ENCODE data around the gene NEIL3.

NEIL3 gene, protein sequence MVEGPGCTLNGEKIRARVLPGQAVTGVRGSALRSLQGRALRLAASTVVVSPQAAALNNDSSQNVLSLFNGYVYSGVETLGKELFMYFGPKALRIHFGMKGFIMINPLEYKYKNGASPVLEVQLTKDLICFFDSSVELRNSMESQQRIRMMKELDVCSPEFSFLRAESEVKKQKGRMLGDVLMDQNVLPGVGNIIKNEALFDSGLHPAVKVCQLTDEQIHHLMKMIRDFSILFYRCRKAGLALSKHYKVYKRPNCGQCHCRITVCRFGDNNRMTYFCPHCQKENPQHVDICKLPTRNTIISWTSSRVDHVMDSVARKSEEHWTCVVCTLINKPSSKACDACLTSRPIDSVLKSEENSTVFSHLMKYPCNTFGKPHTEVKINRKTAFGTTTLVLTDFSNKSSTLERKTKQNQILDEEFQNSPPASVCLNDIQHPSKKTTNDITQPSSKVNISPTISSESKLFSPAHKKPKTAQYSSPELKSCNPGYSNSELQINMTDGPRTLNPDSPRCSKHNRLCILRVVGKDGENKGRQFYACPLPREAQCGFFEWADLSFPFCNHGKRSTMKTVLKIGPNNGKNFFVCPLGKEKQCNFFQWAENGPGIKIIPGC

DNA sequence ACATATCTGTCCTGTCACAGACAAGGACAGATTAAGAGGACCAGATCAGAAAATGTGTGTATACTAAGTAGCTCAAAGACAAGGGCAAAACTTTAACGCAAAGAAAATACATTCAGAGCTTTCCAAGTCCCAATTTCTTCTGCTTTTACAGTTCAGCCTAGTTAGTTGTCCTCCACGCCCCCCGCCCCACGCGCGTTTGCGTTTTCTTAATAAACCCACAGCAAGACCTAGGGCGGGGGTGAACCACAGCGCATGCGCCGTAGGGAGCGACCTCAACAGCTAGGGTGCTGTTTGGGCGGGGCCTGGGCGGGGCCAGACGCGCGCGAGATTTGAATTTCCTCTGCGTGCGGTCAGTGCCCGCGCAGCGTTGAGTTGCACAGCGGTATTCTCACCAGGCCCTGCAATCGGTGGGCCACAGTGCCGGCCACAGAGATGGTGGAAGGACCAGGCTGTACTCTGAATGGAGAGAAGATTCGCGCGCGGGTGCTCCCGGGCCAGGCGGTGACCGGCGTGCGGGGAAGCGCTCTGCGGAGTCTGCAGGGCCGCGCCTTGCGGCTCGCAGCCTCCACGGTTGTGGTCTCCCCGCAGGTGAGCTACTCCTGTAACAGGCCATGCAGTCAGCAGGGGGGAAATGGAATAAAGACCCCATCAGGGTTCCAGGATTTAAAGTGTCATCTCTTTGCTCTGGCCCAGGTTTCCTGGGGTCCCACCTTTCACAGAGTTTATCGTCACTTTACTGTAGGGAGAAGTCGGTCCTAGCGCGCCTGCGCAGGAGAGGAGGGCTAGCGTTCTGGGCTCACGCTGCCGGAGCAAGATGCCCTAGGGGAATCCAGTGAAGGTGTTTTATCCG is at the start of gene NEIL3:
NEIL3 (plus strand) TSS at position 353 of the 850 bp plus-strand sequence; CDS start at position 433, 80 bp downstream.
- ATAC-seq (peak; percentile 92), DNase-seq (peak; percentile 97)

DNA sequence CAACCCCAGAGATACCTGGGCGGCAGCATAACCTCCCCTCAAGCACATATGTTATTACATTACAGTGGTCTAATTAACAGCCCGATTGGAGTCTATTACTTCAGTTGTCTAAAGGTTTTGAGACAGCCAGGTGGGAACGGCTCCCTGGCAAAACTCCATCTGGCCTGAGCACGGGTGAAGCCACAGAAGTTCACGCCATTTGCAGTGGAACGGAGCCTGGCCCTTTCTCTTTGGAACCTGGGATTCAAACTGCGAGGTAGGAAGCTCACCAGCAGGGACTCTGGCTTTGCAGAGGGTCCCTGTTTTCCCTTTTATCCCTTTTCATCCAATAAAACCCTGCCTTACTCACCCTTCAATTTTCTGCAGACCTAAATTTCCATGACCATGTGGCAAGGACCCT is 45.9 kb upstream of the NEIL3 start:
- ATAC-seq, result no peak
- no peak for DNase-seq

DNA sequence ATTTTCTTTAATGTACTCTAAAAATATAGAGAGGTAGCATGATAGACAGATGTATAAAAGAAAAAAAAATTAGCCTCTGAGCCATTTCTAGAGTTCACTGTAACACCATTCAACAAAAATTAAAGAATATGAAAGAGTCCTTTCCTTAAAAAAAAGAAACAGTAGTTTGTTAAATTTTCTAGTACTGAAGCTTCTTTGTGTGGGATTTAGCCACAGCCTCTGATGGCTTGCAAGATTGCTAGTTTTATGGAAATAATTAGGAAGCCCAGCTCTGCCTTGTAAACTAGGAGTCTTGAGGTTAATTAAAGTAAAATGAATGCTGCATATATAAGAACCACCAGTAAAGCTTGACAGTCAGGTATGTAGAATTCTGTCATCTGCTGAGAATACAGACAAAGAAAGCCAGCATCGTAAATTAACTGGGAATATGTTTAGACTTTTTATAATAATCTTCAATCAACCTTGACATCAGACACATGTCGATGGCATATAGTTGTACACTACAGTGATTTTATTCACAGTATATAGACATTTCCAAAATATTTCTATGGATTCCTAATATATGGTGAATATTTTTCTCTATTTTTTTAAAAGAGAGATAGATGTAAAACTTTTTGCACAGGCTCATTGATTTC is 44.8 kb upstream of the NEIL3 start:
- DNase-seq (no peak), ATAC-seq (no peak)

DNA sequence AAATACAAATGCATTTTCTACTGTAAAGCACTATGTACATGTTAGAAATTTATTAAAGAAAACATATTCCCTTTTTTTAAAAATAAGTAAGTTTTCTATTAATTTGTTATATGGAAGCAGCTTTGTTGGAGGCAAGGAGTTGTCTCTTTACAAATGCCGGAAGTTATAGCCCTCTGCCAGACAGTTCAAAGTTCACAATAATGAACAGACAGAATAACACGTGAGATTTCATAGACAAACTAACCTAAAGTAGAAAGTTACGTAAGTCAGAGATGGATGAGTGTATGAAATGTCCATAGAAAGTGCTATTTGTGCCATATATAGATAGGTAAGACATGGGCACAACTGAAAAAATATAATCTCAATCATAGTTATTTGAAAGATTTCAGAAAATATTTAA is 43.9 kb upstream of the NEIL3 start:
- DNase-seq (no peak), ATAC-seq (no peak)

DNA sequence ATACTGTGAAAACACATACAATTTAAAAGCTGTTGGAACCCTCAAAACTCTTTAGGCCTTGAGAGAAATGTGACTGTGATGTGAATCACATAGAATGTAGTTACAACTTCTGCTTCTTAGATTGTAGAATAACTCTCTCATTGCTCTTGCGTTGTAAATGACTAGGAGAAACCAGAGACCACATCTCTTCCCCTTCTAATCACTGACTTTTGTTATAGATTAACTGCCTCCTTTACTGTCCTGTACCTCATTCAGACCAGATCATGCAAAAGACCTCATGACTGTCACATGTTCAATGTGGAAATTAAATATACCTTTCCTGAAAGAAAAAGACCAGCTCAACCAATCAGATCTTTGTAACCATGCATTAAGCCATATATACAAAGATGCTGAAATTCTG is 43.2 kb upstream of the NEIL3 start:
- ATAC-seq (no peak), DNase-seq (no peak)

DNA sequence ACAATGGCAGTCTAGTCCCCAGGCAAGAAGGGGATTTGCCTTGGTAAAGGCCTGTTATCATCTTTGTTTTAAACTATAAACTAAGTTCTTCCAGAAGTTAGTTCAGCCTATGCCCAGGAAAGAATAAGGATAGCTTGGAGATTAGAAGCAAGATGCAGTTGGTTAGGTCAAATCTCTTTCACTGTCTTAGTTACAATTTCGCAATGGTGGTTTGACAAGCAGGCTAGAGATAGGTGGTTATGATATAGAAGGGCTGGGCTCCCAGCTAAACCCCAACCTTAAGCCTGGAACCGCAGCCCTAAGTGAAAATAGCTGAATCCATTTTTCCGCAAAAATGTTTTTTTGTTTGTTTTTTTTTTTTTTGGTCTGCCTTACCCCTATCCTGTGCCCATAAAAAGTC is 41.8 kb upstream of the NEIL3 start:
- DNase-seq, result no peak
- ATAC-seq, result no peak

DNA sequence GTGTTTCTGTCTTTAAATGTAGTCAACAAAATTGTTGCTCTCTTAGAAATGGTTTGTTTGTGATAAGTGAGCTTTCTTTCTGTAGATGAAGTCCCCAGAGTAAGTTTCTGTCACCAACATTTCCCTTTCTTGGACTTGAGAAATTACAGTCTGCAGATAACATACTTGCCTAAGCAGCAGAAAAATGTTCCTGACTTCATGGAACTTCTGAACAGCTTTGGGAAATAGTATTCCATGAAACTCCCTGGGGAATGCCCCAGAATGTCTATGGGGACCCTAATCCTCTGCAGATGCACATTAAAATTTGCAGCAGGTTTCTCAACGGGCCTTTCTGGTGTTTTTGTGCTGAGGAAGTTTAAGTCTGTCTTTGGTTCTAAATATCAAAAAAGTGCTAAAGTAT is 38.6 kb upstream of the NEIL3 start:
- ATAC-seq, result no peak
- no peak for DNase-seq

DNA sequence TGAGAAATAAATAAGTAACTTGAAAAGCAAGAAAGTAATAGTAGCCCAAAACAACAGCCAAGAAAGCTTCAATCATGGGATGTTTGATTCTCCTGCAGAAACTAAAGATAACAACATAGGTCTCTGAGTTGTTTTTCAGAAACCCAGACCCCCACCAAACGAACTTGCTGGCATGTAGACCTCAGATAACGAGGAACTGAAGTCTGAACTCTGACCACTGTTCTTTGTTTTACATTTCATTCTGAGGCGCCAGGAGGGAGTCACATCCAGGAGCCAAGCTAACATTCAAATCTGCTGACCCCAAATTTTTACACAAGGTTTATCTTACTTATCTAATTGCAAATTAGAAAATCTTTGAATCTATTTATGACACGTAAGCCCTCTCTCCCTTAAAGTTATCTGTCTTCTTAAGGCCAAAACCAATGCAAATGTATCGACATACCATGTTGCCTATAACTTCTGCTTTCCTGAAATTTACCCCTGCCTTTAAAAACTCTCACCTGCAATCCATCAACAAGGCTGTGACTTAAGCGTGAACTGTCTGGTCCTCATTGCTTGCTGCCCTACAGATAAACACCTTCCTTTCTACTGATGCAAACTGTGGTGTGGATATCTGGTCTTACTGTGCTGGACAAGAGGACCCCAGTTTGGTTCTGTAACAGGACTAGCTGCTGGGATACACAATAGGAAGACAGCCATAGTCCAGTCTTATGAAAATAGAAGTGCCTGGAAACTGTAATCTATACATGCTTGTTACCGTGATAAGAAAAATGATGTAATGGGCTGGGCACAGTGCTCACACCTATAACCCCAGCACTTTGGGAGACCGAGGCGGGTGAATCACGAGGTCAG is 37.5 kb upstream of the NEIL3 start:
- DNase-seq, result no peak
- no peak for ATAC-seq

DNA sequence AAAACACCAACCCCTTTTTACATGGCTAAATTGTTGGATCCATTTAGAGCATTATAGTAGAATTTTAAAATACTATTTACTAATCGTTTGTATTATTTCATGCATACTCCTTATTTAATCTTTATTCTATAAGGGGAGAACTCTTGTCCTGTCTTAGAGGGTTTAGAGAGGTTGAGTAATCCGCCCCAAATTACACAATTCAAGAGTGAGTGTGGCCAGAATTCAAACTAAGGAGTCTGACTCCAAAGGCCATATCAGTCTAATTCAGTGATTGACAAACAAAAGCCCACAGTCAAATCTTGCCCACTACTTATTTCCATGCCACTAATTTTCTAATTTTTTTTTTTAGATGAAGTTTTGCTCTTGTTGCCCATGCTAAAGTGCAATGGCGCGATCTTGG is 33.7 kb upstream of the NEIL3 start:
- DNase-seq, result no peak
- ATAC-seq, result no peak

DNA sequence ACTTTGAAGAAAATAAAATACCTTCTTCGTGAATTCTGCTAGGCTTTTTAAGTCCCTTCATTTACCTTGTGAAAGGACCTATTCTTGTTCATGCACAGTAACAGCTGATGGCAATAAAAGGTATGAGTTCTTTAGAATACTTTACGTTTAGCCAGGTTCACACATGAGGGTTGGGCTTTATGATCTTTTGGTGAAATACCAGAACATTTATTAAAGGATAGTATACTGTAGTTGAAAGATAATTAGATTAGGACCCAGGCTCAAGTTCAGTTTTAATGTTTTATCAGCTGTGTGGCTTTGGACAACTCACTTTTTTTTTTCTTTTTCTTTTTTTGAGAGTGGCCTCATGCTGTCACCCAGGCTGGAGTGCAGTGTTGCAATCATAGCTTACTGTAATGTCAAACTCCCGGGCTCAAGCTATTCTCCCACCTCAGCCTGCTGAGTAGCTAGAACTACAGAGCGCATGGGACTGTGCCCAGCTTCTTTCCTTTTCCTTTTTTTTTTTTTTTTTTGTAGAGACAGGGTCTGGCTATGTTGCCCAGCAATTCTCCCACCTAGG is 28.2 kb upstream of the NEIL3 start:
- no peak for ATAC-seq

DNA sequence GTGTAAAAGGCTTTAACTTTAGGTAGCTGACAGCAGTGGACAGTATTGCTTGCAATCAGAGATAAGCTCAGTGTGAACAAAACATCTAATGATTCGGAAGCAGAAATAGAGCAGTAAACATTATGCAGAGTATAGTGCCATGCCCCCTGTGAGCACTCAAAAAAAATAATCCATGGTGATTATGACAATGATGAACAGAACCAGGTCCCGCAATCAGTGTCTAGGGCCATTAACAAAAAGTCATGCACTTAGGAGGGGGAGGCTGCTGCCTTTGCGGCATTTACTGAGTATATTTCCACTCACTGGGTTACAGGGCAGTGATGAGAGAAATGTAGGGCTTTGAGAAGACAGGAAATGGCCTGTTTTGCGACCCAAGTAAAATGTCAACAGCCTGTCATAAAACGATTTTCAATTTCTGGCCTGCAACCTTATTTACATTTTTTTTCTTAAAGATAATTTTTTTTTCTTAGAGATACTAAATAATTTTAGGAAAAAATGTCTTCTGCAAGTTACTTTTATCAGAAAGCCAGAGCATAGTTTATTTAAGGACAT is 27.3 kb upstream of the NEIL3 start:
- DNase-seq (no peak), ATAC-seq (no peak)

More for the DNA sequence above, 28.2 kb upstream of the NEIL3 start:
- DNase-seq, result no peak

DNA sequence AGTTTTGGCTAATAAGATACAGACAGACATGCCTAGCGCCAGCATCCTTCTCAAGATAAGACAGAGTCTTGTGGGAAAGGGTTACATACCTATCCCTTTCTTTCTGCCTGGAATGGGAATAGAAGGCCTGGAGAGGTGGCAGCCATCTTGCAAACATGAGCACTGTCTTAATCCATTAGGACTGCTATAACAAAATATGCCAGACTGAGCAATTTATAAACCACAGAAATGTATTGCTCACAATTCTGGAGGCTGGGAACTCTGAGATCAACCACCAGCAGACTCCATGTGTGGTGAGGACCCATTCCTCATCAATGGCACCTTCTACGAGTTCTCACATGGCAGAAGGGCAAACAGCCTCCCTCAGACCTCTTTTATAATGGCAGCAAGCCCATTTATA is 26.5 kb upstream of the NEIL3 start:
- DNase-seq (no peak), ATAC-seq (no peak)

DNA sequence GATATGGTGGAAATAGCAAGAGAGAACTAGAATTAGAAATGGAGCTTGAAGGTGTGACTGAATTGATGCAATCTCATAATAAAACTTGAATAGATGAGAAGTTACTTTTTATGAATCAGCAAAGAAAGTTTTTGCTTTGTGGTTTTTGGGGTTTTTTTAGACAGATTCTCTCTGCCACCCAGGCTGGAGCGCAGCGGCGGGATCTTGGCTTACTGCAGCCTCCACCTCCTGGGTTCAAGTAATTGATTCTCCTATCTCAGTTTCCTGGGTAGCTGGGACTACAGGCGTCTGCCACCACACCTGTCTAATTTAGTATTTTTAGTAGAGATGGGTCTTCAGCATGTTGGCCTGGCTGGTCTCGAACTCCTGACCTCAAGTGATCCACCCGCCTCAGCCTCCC is 23.7 kb upstream of the NEIL3 start:
- ATAC-seq, result no peak
- DNase-seq, result no peak

DNA sequence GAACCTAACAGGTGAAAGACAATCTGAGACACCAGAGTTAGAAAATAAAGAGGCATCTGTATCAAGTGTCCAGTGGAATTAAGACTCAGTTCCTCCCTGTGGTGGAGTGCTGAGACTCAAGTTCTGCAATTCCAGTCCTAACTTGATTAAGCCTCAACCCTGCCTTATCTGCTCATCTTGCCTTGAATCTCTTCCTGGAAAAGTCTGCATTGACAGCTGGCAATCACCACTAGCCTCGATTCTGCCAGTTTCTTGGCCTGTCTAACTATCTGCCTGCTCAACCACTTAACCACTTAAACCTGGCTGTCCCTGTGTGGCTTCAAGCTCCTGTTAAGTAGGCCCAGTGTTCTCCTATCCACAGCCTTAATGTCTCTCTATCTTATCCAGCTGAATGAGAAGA is 22.4 kb upstream of the NEIL3 start:
- ATAC-seq (no peak), DNase-seq (no peak)

DNA sequence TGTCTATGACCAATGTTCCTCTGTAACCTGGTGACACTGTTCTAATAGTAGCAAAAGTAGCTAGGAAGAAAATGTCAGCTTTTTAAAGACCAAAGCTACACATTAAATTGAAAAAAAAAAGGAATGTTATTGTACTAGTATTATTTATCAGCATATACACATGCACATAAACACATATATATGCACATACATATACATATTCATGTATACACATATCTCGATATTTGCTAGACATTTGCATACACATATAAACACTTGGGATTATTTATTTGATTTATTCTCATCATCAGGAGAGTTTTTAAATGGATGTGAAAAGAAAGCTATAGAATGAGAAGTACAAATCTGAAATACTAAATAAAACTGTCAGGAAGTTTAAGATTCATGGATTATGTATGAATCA is 21.3 kb upstream of the NEIL3 start:
- DNase-seq (no peak), ATAC-seq (no peak)

DNA sequence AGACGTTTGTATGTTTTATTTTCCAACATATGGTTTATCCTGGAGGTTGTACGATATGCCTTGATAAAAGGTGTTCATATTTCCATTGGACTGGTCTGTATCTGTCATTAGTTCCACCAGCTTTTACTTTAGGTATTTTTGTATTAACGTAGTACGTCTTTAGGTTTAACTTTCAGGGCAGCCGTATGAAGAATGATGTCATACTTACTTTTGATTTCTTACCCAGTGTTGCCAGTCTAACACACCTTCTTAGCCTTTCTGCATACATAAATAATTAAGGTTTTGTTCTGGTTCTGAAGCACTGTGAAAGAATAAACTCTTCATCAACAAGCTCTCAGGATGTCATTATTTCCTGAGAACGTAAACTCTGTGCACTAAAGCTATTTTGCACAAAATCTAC is 18.9 kb upstream of the NEIL3 start:
- DNase-seq (no peak), ATAC-seq (no peak)

DNA sequence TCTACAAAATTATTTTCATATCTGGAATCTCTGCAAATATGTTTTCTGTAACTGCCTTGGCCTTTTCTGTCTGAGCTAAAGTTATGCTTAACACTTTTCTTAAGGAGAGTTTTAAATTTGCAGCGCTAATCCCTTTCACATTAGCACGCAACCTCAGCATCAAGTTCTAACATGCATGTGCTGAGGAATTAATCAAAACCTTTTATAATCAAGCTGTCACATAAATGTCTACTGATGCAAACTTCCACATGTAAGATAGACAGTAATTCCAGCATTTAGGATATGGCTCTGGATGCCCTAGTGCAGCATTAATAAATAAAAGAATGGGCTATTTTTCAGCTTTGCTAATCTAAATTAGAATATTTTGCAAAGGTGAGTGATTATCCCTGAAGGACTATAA is 17.5 kb upstream of the NEIL3 start:
- DNase-seq (no peak), ATAC-seq (no peak)

DNA sequence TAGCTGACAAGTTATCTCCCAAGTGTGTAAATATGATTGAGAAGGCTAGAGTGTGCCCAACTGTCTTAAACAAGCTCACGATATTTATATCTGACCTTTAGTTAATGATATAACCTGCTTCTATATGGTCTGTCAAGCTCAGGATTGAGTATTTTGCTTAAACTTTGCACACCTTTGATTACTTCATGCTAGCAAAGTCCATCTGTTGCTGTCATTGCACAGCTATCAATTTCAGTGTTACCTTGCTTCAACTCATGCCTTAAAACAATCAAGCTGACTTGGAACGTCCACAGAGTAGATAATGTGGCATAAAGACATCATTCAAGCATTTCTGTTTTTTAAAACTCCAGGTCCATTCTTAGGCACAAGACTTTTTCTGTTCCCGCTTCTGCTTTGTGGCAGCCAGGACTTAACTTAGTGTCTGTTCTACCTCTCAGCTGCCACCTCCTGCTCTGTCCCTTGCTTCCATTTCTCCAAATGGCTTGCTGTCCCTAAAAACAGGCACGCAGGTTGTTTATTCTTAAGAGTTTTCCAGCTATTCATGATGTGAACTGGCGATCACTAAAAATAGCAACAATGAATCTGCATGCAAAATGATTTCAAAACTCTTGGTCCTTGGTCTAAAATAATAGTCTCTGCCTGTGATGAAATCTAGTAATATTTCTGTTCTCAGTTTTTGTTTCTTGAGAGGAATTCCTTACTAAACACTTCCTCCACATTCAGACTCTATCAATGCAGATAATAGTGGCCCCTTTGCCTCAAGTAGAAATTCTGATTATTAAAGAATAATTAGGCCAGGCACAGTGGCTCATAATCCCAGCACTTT is 16.3 kb upstream of the NEIL3 start:
- DNase-seq, result no peak
- no peak for ATAC-seq

DNA sequence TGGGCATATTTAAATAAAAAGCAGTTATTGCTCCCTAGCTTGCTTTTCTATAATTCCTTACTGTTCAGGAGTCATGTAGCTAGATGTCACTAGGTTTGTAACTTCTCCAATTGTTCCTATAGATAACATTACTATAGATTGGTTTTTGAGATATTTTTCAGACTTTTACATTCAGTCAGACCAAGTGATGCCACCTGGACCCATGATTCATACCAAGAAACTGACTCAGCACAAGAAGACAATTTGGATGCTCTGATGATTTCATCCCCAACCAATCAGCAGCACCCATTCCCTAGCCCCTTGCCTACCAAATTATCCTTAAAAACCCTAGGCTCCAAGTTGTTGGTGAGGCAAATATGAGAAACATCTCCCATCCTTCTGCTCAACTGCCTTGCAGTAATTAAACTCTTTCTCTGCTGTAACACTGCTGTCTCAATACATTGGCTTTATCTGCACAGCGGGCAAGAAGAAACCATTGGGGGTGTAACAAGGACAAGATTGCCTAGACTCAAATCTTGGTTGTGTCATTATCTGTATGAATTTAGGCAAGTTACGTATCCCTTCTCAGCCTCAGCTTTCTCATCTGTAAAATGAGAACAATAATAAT is 11.8 kb upstream of the NEIL3 start:
- DNase-seq, result no peak
- ATAC-seq, result no peak

Data from stimulated activated naive CD8-positive, alpha-beta T cell treated with anti-CD3 and anti-CD28 coated beads, Interleukin-15, Interleukin-2, amounts not matched to agents 100 U/mL and 50 U/mL, for 24 hours (primary cell).